A673 (cell line): ENCODE results near the gene AKT3.

Experiments
- CTCF ChIP-seq: fragments of 300-800, 200-600 bp; sonication (generic); conservative IDR thresholded peaks from 2 replicates; pipeline ENCODE4 v1.5.1; 2017; ENCODE audit warnings: low read depth, mild to moderate bottlenecking, antibody characterized with exemption, low read length, moderate library complexity, mixed read lengths
- EZH2 ChIP-seq: fragments of 200-600 bp; sonication (generic); IDR thresholded peaks from 2 replicates; pipeline ENCODE4 v1.6.1; 2017; ENCODE audit warnings: borderline replicate concordance, low read depth, mild to moderate bottlenecking, mixed read lengths, antibody characterized with exemption, low read length; ENCODE audit not compliant: poor library complexity, severe bottlenecking

GRCh38 chr1:243705585-243705984 is 144.5 kb downstream of the AKT3 start:
- TF ChIP-seq EZH2 (no peak), CTCF (no peak)
